Transverse colon (tissue), 4 donors: ENCODE measurements around the gene PREX1.

Experiments
- POLR2A ChIP-seq: fragments of 450-650 bp; IDR thresholded peaks from one replicate; pipeline ENCODE4 v1.6.1; 2016; ENCODE audit warnings: antibody characterized with exemption, mild to moderate bottlenecking, moderate library complexity
- POLR2AphosphoS5 ChIP-seq, 3 donors: sonication (generic); formaldehyde crosslinking; IDR thresholded peaks; one replicate each; pipeline ENCODE4 v1.6.1; 2016; ENCODE audit warnings: antibody characterized with exemption in 3 of 3
- TF ChIP-seq, protein P1 (sequence below), 5 experiments: fragments of 200-600 bp in 3 of 5; fragments of 450-650 bp in 2 of 5; sonication (generic) in 3 of 5; IDR thresholded peaks; 1 replicate in 2 of 5; 2 replicates in 3 of 5; pipeline ENCODE4 v1.5.1; 2016 to 2017; ENCODE audit warnings: antibody characterized with exemption in 5 of 5, inconsistent platforms in 3 of 5, mild to moderate bottlenecking in 2 of 5, moderate library complexity in 1 of 5

DNA sequence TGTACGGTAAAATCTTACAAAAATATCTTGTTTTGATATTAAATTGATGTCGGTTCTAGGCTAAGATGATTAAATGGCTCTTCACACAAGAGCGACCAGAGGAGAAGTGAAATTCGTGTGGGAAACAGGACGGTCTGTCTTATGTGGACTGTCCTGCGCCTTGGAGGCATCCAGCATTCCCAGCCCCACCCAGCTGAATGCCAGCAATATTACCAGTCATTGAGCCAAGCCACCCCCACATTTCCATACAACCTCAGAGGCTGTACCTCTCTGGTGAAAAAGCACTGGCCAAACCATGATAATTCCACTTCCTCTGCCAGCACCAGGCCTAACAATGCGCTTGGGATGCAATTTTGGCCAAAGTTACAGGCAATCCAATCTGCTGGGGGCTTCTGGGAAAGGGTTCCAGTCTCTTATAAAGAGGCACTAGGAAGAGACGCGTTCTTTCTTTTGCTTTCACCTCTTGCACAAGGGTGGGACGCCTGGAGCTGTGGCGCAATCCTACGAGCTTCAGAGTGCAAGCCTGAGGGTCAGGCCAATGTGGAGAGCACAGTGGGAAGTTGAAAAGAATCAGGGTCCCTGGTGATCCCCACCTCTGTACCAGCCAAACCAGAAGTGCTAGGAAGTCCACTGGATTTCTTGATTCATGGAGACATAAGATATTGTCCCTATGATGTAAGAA is 213.1 kb downstream of the PREX1 start:
- TF ChIP-seq, protein P1, sequence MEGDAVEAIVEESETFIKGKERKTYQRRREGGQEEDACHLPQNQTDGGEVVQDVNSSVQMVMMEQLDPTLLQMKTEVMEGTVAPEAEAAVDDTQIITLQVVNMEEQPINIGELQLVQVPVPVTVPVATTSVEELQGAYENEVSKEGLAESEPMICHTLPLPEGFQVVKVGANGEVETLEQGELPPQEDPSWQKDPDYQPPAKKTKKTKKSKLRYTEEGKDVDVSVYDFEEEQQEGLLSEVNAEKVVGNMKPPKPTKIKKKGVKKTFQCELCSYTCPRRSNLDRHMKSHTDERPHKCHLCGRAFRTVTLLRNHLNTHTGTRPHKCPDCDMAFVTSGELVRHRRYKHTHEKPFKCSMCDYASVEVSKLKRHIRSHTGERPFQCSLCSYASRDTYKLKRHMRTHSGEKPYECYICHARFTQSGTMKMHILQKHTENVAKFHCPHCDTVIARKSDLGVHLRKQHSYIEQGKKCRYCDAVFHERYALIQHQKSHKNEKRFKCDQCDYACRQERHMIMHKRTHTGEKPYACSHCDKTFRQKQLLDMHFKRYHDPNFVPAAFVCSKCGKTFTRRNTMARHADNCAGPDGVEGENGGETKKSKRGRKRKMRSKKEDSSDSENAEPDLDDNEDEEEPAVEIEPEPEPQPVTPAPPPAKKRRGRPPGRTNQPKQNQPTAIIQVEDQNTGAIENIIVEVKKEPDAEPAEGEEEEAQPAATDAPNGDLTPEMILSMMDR (IDR thresholded peaks at IDR 0.05) = no peak
- TF ChIP-seq POLR2AphosphoS5 (IDR thresholded peaks at IDR 0.05) (no peak), POLR2A (no peak)
